HG02840 (cell line): ENCODE results near the gene TRIM36.

ENCODE experiments used
- ATAC-seq: cut with Tn5 transposase; IDR thresholded peaks from one replicate; pipeline ENCODE4 v1.9.1; 2021; ENCODE audit warnings: mild to moderate bottlenecking, moderate library complexity, moderate number of reproducible peaks; ENCODE audit not compliant: unreplicated experiment, low FRiP score

Gene TRIM36

DNA sequence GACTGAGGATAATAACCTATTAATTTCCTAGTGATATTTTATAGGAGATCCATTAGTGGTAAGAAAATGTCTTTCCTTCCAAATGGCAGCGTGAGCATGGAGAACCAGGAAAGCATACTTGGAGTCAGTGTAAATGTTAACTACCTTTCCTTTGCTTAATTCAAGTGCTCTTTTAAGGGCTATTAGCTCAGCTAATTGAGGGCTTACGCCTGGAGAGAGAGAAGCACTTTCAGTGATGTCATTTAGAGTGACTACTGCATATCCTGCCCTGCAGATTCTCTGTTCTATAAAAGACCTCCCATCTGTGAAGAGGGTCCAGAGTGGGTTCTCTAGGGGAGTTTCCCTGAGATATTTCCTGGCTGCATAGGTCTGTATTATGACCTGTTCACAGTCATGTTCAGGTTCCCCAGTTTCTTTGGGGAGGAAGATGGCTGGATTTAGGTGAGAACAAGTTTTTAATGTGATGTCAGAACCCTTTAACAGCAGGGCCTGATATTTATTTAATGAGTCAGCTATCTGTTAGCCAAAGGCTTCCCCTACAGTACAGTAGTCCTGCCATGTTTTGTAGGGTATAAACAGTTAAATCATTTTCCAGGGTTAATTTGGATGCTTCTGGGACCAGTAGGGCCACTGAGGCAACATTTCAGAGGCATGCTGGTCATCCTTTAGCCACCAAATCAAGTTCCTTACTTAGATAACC is 89.6 kb downstream of the TRIM36 start:
- no peak for ATAC-seq
